NOMO-1 treated with DMSO at 0.1 percent for 48 hours (cell line): ENCODE measurements around the gene PNMA6A.
"Not testable (repeated sequence)": the region's sequence is repeated elsewhere in the genome, so short reads cannot be mapped to it uniquely, and the experiment has no call there.

ENCODE experiments used
- DNase-seq: peaks from one replicate; lab custom pipeline; 2025; ENCODE audit not compliant: unreplicated experiment; lab: John Stamatoyannopoulos, UW

The PNMA6A gene

DNA sequence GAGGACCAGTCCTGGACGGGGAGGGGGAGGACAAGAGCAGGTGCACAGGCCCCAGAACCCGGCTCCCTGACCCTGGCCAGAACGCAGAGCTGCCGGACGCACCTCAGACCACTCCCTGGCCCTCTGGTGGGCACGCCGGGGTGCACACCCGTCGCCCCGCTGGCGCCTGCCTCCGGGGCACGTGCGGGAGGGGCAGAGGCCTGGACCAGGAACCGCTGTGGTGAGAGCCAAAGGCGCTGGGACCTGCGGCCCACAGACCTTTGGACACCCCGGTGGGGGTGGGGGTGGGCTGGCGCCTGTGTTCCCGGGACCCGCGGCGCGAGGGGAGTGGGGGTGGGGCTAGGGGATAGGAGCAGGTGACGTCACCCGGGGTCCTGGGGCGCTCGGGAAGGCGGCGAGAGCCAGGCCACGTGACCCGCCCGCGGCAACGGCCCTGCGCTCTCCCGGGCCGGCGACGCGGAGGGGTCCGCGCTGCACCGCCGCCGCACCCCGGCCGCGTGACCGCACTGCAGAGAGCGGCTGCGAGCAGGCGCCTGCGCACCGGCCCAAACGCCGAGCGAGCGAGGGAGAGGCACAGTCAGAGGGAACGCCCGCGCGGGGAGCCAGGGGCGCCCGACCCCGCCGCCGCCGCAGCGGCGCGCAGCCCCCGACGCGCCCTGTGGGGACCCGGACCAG lies at the start of gene PNMA6A:
PNMA6A (plus strand) TSS at position 546 of the 675 bp plus-strand sequence. CDS start 609 bp downstream, outside the sequence.
- not testable (repeated sequence) for DNase-seq

DNA sequence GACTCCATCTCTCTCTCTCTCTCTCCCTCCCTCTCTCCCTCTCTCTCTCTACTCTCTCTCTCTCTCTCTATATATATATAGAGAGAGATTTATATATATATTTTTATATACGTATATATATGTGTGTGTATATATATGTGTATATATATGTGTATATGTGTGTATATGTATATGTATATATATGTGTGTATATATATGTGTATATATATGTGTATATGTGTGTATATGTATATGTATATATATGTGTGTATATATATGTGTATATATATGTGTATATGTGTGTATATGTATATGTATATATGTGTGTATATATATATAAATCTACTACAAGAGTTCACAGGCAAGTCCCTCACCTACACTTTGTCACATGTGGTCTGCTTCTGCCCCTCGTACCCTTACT lies 45.8 kb upstream of the PNMA6A start:
- not testable (repeated sequence) for DNase-seq

DNA sequence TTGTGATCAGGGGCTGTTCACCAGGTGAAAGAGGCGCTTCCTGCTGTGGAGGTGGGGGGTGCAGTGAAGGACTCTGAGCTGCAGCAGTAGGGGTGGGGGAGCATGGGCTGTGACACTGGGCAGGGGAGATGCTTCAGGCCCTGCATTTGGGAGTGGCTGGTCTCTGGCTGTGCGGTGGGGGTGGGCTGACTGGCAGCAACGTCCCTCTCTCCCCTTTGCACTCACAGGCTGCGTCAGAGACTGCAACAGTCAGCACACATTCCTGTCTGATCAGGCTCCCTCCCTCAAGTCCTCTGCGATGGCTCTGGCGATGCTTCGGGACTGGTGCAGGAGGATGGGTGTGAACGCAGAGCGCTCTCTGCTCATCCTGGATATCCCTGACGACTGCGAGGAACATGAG lies 43.8 kb upstream of the PNMA6A start:
- not testable (repeated sequence) for DNase-seq

DNA sequence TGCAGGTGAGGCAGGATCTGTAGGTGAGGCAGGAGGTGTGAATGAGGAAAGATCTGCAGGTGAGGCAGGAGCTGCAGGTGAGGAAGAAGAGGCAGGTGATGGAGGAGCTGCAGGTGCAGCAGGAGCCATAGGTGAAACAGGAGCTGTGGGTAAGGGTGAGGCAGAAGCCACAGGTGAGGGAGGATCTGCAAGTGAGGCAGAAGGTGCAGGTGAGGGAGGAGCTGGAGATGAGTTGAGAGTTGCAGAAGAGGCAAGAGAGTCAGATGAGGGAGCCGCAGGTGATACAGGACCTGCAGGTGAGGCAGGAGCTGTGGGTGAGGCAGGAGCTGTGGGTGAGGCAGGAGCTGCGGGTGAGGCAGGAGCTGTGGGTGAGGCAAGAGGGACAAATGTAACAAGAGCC lies 43.1 kb upstream of the PNMA6A start:
- no peak for DNase-seq

DNA sequence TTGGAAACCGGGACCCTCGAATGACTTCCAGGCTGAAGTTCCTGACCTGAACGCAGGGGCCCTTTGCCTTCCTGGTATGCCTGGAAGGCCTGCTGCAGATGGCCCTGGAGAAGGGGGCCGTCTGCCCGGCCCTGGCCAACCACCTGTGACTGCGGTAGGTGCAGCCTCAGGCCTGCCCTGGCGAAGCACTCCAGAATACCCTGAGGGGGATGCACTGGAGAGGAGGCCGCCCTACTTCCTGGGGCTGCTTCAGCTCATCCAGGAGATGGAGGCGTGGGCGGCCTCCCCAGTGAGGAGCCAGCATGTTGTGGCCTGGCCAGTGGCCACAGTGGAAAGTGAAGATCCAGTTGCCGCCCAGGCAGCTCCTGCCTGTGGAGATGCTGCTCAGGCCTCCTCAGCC lies 42.4 kb upstream of the PNMA6A start:
- no peak for DNase-seq

DNA sequence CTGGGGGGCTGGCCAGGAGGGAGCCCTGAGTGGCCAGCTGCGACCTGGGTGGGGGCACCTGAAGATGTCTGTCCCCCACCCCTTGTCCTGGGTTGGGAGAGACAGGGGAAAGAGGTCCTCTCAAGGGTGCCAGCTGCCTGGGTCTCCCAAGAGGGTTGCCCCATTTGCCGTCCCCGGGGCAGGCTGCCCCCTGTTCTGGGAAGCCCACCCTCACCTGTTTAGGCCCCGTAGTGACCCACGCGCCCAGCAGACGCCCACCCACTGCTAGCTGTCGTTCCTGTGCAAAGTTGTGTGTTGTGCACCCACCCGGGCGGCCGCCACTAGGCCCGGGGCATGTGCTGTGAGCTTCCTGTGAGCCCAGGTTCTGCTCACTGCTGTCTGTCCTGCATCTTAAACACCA lies 41.5 kb upstream of the PNMA6A start:
- no peak for DNase-seq

DNA sequence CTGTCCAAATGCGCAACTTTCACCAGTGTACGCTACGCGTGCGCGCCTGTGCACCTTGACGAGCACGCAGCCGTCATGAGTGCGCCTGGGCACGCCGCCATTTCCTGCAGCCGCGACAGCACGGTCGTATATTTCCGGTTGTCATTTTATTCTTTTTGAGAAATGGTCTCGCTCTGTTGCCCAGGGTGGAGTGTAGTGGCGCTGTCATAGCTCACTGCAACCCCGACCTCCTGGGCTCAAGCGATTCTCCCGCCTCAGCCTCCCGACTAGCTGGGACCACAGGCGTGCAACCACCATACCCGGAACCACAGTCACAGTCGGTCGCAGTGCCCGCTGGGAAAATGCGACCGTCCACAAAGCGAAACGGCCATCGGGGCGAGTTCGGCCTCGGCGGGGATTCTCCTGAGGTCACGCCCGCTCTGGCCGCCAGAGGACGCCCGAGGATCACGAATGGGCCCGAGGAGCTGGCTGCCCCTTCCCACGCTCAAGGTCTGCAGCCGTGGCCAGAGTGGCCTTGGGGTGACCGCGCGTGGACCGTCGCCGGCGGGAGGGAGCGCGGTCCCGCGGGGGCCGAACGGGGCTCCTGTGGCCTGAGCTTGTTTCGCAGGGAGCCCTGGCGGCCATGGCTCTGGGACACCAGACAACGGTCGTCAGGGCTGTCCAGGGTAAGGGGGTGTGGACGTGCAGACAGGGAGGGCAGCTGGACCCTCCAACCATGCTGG lies 39.7 kb upstream of the PNMA6A start:
- peak; percentile 36 for DNase-seq

DNA sequence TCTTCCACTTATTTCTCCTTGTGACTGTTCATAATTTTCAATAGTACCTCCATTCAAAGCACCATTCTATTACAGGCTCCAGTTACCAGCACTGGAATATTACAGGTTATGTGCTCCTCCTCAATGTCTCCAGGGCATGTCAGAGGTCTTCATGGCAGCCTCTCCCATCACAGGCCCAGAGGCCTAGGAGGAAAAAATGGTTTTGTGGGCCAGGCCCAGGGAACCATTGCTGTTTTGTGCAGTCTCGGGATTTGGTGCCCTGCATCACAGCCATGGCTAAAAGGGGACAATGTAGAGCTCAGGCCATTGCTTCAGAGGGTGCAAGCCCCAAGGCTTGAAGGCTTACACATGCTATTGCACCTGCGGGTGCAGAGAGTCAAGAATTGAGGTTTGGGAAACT lies 23.2 kb upstream of the PNMA6A start:
- no peak for DNase-seq

DNA sequence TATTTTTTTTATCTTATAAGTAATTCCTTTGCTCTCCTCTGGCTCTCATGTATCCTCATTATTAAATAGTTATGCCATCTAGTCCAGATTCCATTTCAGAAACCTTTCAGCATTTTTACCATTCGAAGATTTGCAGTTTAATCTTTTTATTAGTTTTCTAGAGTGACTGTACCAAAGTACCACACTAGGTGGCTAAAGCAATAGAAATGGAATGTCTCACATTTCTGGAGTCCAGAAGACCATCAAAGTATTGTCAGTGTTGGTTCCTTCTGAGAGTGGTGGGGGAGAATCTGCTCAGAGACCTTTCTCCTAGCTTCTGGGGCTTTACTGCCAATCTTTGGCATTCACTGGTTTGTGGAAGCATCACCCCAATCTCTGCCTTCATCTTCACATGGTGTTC lies 19.7 kb upstream of the PNMA6A start:
- no peak for DNase-seq

DNA sequence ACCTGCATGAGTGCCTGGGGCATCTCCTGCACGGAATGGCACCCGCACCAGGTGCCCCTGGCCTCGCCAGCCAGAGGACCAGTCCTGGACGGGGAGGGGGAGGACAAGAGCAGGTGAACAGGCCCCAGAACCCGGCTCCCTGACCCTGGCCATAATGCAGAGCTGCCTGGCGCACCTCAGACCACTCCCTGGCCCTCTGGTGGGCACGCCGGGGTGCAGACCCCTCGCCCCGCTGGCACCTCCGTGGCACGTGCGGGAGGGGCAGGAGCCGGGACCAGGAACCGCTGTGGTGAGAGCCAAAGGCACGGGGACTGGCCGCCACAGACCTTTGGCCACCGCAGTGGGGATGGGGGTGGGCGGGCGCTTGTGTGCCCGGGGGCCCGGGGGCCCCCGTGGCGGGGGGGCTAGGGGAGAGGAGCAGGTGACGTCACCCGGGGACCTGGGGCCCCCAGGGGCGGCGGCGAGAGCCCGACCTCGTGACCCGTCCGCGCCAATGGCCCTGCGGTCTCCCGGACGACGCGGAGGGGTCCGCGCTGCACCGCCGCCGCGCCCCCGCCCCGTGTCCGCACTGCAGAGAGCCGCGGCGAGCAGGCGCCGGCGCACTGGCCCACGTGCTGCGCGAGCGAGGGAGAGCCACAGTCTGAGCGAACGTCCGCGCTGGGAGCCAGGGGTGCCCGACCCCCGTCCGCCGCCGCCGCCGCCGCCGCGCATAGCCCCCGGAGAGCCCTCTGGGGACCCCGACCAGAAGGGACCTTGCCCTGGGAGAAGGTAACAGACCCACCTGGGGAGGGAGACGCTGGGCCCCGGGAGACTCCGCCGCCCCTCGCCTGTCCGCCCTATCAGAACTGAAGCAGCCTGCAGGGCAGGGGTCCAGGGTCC lies 16.1 kb upstream of the PNMA6A start, which contains the start of gene PNMA3:
PNMA3 (plus strand) TSS at position 600 of the 879 bp plus-strand sequence. CDS start 586 bp downstream, outside the sequence.
- no peak for DNase-seq

DNA sequence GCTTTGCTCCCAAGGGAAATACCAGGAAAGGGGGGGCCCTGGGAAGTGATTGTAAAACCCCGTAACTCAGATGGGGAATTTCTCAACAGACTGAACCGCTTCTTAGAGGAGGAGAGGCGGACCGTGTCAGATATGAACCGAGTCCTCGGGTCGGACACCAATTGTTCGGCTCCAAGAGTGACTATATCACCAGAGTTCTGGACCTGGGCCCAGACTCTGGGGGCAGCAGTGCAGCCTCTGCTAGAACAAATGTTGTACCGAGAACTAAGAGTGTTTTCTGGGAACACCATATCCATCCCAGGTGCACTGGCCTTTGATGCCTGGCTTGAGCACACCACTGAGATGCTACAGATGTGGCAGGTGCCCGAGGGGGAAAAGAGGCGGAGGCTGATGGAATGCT lies 15.0 kb upstream of the PNMA6A start:
- no peak for DNase-seq

DNA sequence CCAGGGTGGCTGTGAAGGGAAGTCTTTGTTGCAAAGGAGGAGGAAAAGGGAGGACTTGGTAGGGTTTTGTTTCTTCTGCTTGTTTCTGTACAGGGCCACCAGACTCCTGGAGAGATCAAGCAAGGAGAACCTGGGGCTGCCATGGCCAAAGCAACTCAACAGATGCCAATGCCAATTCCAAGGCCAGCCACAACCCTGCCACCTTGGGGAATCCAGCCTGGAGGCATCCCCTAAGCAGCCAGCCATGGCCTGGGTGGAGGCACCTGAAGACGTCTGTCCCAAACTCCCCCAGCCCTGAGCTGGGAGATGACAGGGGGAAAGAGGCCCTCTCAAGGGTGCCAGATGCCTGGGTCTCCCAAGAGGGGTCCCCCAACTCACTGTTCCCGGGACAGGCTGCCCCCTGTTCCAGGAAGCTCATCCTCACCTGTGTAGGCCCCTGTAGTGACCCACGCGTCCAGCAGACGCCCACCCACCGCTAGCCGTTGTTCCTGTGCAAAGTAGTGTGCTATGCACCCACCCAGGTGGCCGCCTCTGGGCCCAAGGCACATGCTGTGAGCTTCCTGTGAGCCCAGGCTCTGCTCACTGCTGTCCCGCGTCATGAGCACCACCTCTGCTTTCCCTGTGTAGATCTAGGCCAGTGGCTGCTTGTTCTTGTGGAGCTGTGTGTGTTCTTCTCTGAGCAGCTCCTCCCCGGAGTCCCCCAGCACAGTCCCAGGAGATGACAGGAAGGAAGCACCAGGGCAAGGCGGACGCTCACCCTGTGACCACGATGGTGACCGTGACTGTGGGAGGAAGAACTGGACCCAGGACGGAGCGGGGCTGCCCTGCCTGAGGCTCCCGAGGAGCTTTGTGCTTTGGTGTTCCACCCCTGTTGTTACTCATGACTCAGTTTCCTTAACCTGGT lies 12.8 kb upstream of the PNMA6A start:
- no peak for DNase-seq

DNA sequence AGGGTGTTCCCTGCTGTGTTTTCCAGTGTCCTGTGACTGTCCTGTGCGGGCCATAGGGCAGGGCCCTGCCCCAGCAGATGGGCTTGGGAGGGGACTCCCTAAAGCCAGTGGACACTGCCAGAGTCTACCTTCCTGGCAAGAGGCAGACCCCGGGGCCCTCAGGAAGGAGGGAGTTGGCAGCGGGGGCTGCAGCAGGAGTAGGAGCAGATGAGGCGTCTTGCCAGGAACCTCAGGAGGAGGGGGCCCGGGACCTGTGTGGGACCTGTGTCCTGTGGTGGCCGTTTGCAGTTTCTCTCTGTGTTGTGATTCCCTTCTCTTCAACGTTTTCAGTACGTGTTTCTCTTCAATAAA lies 12.2 kb upstream of the PNMA6A start:
- DNase-seq: no peak

DNA sequence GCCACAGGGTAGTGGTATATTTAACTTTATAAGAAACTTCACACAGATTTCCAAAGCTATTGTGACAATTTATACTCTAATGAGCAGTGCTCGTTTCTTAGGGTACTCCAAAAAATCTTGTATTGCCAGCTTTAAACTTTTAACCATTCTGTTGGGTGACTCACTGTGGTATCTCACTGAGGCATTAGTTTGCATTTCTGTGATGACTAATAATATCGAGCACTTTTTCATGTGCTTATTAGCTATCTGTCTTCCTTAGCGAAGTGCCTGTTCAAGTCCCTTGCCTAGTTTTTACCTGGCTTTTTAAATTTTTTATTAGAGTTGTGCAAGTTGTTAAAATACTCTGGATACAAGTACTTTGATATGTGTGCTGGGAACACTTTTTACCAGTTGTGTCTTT lies 10.5 kb upstream of the PNMA6A start:
- no peak for DNase-seq

DNA sequence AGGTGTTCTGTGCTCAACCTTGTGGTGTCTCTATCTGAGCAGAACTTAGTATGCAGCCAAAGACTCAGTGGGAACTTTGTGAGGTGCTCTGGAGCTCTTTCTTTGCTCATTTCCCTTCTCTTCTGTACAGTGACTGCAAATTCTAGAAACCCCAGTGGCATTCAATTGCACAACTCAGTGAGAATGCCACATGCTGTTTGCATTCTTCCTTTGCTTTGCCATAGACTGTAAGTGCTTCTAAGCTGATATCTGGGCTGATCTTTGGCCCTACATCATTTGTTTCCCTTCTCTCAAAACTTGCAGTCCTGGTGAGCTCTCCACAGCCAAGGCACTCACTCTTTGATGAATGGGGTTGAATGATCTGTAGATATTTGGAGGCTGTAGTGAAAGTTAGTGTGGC lies 8.9 kb upstream of the PNMA6A start:
- DNase-seq: no peak

DNA sequence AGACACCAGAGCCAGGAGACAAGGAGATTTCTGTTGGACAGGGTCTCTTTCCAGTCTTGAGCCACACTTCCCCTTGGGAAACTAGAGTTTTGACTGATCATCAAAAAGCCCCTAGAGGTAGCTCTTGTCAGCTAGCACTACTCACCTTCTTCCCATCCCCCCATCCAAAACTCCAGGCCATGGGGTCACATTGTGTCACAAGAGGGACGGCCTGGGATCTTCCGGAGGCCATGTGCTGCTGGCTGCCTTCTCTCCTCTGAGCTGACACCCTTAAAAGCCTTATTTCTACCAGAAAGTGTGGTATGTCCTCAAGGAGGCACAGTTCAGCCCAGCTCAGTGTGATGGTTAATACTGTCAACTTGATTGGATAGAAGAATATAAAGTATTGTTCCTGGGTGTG lies 8.2 kb upstream of the PNMA6A start:
- no peak for DNase-seq

DNA sequence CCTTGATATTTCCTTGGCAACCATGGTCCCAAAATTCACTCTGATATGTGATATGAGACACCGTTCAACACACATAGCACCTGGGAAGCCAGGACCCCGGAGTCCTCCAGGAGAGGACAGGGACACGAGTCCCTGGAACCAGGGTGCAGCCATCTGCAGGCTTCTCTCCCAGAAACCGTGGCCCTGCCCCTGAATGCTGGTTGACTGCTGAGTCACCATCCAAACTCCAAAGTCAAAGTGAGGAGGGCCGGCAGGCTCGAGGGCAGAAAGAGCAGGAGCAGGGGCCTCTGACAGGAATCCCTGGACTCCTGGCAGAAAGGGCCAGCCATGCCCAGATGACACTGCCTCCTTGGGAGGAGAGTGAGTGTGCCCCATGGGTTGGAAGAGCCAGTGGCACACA lies 6.9 kb upstream of the PNMA6A start:
- DNase-seq: no peak

DNA sequence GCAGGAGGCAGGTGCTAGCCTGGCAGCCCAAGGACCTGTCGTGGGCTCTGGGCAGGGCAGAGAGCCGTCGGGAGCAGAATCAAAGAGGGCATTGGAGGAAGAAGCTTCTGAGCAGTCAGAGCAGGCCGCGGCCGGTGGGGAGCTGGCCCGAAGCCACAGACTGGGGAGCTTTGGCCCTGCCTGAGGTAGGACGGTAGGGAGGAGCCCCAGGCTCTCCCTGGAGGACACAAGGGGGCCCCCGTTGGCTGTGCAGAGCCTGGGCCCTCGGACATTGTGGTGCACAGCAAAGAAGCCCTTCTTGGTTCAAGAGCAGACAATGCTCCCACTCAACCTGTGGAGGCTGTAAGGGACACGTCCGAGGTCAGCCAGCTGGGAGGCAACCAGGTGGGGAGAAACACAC lies 5.9 kb upstream of the PNMA6A start:
- DNase-seq: not testable (repeated sequence)

DNA sequence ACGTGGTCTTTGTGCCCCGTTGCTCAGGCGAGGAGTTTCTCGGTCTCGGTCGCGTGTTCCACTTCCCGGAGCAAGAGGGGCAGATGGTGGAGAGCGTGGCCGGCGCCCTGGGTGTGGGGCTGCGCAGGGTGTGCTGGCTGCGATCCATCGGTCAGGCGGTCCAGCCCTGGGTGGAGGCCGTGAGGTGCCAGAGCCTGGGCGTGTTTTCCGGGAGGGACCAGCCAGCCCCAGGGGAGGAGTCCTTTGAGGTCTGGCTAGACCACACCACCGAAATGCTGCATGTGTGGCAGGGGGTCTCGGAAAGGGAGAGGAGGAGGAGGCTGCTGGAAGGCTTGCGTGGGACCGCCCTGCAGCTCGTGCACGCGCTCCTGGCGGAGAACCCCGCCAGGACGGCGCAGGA lies 1.1 kb downstream of the PNMA6A start:
- DNase-seq: not testable (repeated sequence)

DNA sequence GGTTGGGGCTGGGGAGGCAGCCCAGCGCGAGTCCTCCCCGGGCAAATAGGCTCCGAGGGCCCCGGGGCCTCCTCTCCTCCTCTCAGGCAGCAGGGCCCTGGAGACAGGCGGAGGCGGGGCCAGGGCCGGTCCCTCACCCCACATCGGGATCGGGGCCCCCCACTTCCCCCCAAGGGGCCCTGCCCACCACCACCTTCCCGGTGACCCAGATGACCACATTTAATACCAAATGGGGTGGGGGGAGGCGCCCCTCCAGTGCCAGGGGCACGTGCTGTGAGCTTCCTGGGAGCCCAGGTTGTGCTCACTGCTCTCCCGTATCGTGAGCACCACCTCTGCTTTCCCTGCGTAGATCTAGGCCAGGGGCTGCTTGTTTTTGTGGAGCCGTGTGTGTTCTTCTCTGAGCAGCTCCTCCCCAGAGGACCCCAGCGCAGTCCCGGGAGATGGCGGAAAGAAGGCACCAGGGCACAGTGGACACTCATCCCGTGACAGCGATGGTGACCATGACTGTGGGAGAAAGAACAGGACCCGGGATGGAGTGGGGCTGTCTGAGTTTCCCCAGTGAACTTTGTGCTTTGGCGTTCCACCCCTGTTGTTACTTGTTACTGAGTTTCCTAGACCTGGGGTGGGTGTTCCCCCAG lies 2.1 kb downstream of the PNMA6A start:
- no peak for DNase-seq
